GM12801 (cell line): Measurements from ENCODE around the gene L3MBTL1.

Experiments
- CTCF ChIP-seq: IDR thresholded peaks from one replicate; pipeline ENCODE4 v1.5.1; 2011; ENCODE audit warnings: control low read depth; ENCODE audit not compliant: insufficient read length; ENCODE audit errors: extremely low read depth

The L3MBTL1 gene

GRCh38 chr20:43462660-43463526, 44.6 kb upstream of the L3MBTL1 start:
- no peak for TF ChIP-seq CTCF

- no peak for TF ChIP-seq CTCF
Observed at GRCh38 chr20:43463527-43464218, 43.8 kb upstream of the L3MBTL1 start.

GRCh38 chr20:43464219-43464790, 43.2 kb upstream of the L3MBTL1 start:
- TF ChIP-seq CTCF: no peak

GRCh38 chr20:43465625-43465943, 41.9 kb upstream of the L3MBTL1 start:
- no peak for TF ChIP-seq CTCF

- TF ChIP-seq CTCF: no peak
Observed at GRCh38 chr20:43467589-43467988, 39.9 kb upstream of the L3MBTL1 start.

- TF ChIP-seq CTCF: no peak
Observed at GRCh38 chr20:43472671-43473380, 34.7 kb upstream of the L3MBTL1 start.

- no peak for TF ChIP-seq CTCF
Observed at GRCh38 chr20:43473381-43473704, 34.2 kb upstream of the L3MBTL1 start.
